Lower leg skin (tissue), 4 donors: ENCODE data around the gene CGB7. TPM values are rescaled to one million over a fixed set of nuclear protein-coding genes. Genes with fewer than 3 reads are reported as not detected.
"Not testable (repeated sequence)": the region's sequence is repeated elsewhere in the genome, so short reads cannot be mapped to it uniquely, and the experiment has no call there.

Source experiments
- DNase-seq, 2 donors: peaks; one replicate each; pipeline ENCODE4 v3.0.0-alpha.2; 2019; ENCODE audit warnings: low spot score in 2 of 2
- H3K4me3 ChIP-seq: fragments of 200-600 bp; sonication (generic); 2 replicates; pipeline ENCODE4 v1.5.1; 2017; ENCODE audit warnings: mild to moderate bottlenecking, low read depth; ENCODE audit not compliant: poor library complexity, severe bottlenecking
- CTCF ChIP-seq, 3 donors: fragments of 450-650 bp; IDR thresholded peaks; one replicate each; pipeline ENCODE4 v1.5.1; 2016; ENCODE audit warnings: antibody characterized with exemption in 3 of 3, mild to moderate bottlenecking in 3 of 3, moderate library complexity in 2 of 3
- POLR2A ChIP-seq, 2 donors: fragments of 450-650 bp; IDR thresholded peaks; one replicate each; pipeline ENCODE4 v1.6.1; 2016 to 2017; ENCODE audit warnings: antibody characterized with exemption in 2 of 2, mild to moderate bottlenecking in 1 of 2, moderate library complexity in 1 of 2
- WGBS, 2 donors: methylation state at CpG; one replicate each; pipeline ENCODE4 v1.1.5; 2018; 5-methylcytosine and 5-hydroxymethylcytosine counted together
- intact Hi-C: fragments of 100-400 bp; cut with DNase I; formaldehyde crosslinking; loops from one replicate; pipeline ENCODE4 v1.15.0; 2023; ENCODE audit warnings: low total_unique reads
- total RNA-seq, 4 donors: library from RNA; depleted of rRNA; stranded (reverse); fragments of >200 nt; gene quantifications; one replicate each; pipeline ENCODE4 v1.1.0, GENCODE V29; 2016

The CGB7 gene
- total RNA-seq, 4 donors from 2014 or later, result 1.0 to 8.8 (median 2.2) TPM

GRCh38 chr19:49043548-49043947 is 14.0 kb downstream of the CGB7 start, which contains the start of gene CGB5:
CGB5 (plus strand) TSS chr19:49043848; CDS start chr19:49044210, 362 bp downstream.
- 69 to 76% methylated on average over 13 to 14 of the region's 15 CpGs for WGBS, 2 donors
- DNase-seq, H3K4me3 ChIP-seq, intact Hi-C loops: not testable (repeated sequence)

- WGBS, 2 donors, result 74 to 94% methylated on average over 2 to 4 of the region's 4 CpGs
- H3K4me3 ChIP-seq, intact Hi-C loops, DNase-seq: not testable (repeated sequence)
These were observed 14.9 kb downstream of the CGB7 start for GRCh38 chr19:49042666-49043065.

- DNase-seq, result no peak
- intact Hi-C loops, result no loop called here
- WGBS, 2 donors, result 65 to 72% methylated on average over 17 of the region's 17 CpGs
- no peak for TF ChIP-seq CTCF (IDR thresholded peaks at IDR 0.05)
- no peak for TF ChIP-seq POLR2A (IDR thresholded peaks at IDR 0.05)
- no peak overlapping the region for H3K4me3 ChIP-seq
These were observed 15.4 kb downstream of the CGB7 start for GRCh38 chr19:49042177-49042576.

GRCh38 chr19:49039736-49040135 is 17.8 kb downstream of the CGB7 start:
- WGBS, 2 donors, result 65 to 69% methylated on average over 9 of the region's 9 CpGs
- DNase-seq, intact Hi-C loops, H3K4me3 ChIP-seq: not testable (repeated sequence)

- DNase-seq, H3K4me3 ChIP-seq, intact Hi-C loops: not testable (repeated sequence)
- 82 to 83% methylated on average over 25 to 26 of the region's 26 CpGs for WGBS, 2 donors
These were observed 18.8 kb downstream of the CGB7 start for GRCh38 chr19:49038557-49039276.

GRCh38 chr19:49038111-49038510 is 19.4 kb downstream of the CGB7 start:
- 90 to 91% methylated on average over 8 of the region's 8 CpGs for WGBS, 2 donors
- intact Hi-C loops, DNase-seq, H3K4me3 ChIP-seq: not testable (repeated sequence)

GRCh38 chr19:49036815-49037214 is 20.7 kb downstream of the CGB7 start, which contains the start of gene CGB1:
CGB1 (minus strand) TSS chr19:49036895; CDS start chr19:49036711, 184 bp downstream.
- H3K4me3 ChIP-seq, DNase-seq, intact Hi-C loops: not testable (repeated sequence)
- WGBS, 2 donors, result 38 to 56% methylated on average over 18 of the region's 18 CpGs

- 25 to 32% methylated on average over 28 of the region's 28 CpGs for WGBS, 2 donors
- H3K4me3 ChIP-seq, DNase-seq, intact Hi-C loops: not testable (repeated sequence)
These were observed 25.8 kb downstream of the CGB7 start, which contains the start of gene CGB2 for GRCh38 chr19:49031642-49032301. CGB2 (plus strand) TSS chr19:49031890; CDS start chr19:49032096, 206 bp downstream.

- H3K4me3 ChIP-seq, intact Hi-C loops, DNase-seq: not testable (repeated sequence)
- WGBS, 2 donors, result 88 to 91% methylated on average over 6 of the region's 8 CpGs
These were observed 27.2 kb downstream of the CGB7 start for GRCh38 chr19:49030323-49030722.

- WGBS, 2 donors, result 85 to 87% methylated on average over 13 to 14 of the region's 14 CpGs
- intact Hi-C loops, DNase-seq, H3K4me3 ChIP-seq: not testable (repeated sequence)
These were observed 27.8 kb downstream of the CGB7 start for GRCh38 chr19:49029749-49030148.

GRCh38 chr19:49028686-49029085 is 28.9 kb downstream of the CGB7 start:
- DNase-seq, intact Hi-C loops, H3K4me3 ChIP-seq: not testable (repeated sequence)
- WGBS, 2 donors, result 79 to 83% methylated on average over 9 of the region's 9 CpGs

GRCh38 chr19:49025599-49025998 is 31.9 kb downstream of the CGB7 start:
- intact Hi-C loops, DNase-seq, H3K4me3 ChIP-seq: not testable (repeated sequence)
- WGBS, 2 donors, result 84 to 87% methylated on average over 13 to 23 of the region's 23 CpGs

GRCh38 chr19:49025088-49025487 is 32.5 kb downstream of the CGB7 start:
- 85 to 87% methylated on average over 4 of the region's 6 CpGs for WGBS, 2 donors
- intact Hi-C loops, H3K4me3 ChIP-seq, DNase-seq: not testable (repeated sequence)

- DNase-seq, H3K4me3 ChIP-seq, intact Hi-C loops: not testable (repeated sequence)
- 70 to 73% methylated on average over 13 to 14 of the region's 15 CpGs for WGBS, 2 donors
These were observed 33.3 kb downstream of the CGB7 start, which contains the start of gene CGB3 for GRCh38 chr19:49024233-49024632. CGB3 (minus strand) TSS chr19:49024333; CDS start chr19:49023971, 362 bp downstream.
